Erythroblast (primary cell): ENCODE data around the gene EIF3F.

Experiments
- GATA1 ChIP-seq: IDR thresholded peaks from 2 replicates; pipeline ENCODE4 v1.6.1; 2011; ENCODE audit warnings: low read depth, mild to moderate bottlenecking, control low read depth, low read length, moderate library complexity
- POLR2A ChIP-seq: IDR thresholded peaks from 2 replicates; pipeline ENCODE4 v1.6.1; 2011; ENCODE audit warnings: mild to moderate bottlenecking, low read length

- TF ChIP-seq POLR2A (no peak), GATA1 (no peak)
Observed at GRCh38 chr11:8036986-8037385, 49.8 kb downstream of the EIF3F start.
